ENCODE results near the gene SLC35F3.
"Not testable (repeated sequence)": the region's sequence is repeated elsewhere in the genome, so short reads cannot be mapped to it uniquely, and the experiment has no call there.

The SLC35F3 gene

DNA sequence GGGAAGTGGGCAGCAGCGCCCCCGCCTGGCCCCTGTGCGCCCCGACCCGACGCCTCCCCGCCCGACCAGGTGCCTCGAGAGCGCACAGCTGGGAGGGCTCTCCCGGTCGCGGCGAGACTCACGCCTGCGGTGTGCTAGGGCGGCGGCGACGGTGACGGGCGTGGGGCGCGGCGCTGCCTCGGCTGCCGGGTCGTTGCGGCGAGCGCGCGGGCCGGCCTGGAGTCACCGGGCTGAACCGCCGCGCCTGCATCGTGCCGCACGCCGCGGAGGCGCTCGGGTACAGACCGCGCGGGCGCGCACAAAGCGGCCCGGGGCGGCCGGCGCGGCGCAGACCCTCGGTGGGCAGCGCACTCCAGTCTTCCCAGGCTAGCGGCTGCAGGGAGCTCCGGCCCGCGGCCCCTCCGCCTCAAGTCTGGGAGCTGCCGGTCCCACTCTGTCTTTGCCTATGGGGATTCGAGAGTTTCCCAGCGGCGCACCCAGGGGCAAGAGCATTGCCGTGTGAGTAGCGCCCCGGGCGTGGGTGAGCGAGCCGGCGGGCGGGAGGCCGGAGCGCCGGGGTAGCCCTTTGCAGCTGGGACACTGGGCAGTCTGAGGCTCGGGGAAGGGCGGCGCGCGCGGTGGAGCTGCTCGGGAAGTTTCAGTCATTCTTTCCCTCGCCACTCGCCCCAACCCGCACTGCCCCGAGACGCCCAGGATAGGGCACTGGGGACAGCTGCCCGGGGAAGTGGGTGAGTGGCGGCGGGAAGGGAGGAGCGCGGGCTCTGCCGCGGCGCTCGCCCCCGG, at the start of gene SLC35F3:
TSS of gene SLC35F3 (plus strand) at position 44 of the 783 bp plus-strand sequence.
- no peak for DNase-seq (ENCODE audit: low read depth, low spot score)

DNA sequence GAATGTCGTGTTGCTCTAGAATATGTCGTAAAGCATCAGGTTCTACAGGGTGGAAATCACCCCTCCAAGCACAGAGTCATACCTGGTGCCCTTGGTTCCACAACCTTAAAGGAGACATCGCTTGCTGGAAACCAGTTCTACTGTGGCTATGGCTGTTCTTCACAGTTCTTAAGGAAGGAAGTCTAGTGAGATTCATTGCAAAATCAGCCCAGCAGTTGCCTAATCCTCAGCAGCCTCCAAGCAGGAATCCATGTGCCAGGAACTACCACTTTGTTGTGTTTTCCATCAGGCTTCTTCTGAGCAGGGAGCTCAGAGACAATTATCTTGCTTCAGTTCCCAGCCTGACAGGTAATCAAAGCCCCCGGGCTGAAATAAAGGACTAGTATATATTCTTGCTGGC, 45.0 kb upstream of the SLC35F3 start:
- DNase-seq (ENCODE audit: low read depth, low spot score), result no peak

DNA sequence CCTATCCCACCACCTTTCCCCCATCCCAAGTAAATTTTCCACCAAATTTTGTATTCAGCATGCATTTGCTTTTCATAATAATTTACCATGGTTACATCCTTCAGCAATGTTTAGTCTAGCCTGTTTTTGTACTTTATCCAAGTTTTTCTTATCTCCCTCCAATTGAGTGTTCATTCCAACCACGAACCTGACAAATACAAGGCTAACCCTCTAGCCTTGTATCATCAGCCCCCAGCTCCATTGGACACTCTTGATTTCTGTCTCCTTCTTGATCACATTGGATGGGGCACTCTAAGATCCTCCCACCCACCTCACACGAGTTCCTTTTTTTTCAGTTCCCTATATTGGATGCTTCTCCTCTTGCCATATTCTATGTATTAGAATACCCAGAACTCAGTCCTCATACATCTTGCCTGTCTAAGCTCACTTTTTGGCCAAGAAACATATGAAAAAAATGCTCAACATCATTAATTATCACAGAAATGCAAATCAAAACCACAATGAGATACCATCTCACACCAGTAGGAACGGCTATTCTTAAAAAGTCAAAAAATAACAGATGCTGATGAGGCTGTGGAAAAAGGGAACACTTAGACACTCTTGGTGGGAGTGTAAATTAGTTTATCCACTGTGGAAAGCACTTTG, 40.5 kb upstream of the SLC35F3 start:
- no peak for DNase-seq (ENCODE audit: low read depth, low spot score)

DNA sequence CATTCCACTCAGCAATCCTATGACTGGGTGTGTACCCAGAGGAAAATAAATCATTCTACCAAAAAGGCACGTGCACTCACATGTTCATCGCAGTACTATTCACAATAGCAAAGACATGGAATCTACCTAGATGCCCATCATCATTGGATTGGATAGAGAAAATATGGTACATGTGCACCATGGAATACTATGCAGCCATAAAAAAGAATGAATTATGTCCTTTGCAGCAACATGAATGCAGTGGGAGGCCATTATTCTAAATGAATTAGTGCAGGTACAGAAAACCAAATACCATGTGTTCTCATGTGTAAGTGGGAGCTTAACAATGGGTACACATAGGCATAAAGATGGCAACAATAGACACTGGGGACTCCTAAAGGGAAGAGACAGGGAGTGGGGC, 39.9 kb upstream of the SLC35F3 start:
- DNase-seq (ENCODE audit: low read depth, low spot score), result no peak

DNA sequence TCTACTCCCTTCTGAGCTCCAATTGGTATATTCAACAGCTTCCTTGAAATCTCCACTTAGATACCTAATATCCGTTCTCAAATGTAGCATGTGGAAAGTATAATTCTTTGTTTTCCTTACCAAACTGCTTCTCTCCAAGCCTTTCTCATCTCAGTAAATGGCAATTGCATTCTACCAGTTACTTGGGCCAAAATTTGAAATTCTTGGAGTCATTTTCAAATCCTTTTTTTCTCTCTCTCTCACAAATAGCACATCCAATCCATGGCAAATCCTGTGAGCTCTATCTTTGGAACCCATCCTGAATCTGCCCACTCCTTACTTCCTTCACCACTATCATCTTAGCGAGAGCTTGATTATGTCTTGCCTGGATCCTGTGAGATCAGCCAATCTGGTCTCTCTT, 39.3 kb upstream of the SLC35F3 start:
- DNase-seq (ENCODE audit: low read depth, low spot score), result no peak

DNA sequence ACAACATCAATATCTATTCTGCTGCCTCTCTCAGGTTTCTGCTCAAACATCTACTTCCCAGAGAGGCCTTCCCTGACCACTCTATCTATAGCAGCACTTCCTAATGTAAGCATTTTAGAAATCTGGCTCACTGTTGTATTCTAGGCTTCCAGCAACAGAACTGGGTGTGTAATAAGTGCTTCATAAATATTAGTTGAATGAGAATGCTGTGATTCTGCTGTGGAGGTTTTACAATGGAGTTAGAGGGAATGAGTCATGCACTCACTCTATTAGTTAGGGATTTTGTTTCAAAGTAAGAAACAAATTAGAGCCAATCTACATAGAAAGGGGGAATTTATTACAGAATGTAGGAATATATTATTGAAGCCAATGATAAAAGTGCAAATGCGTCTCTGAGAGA, 38.6 kb upstream of the SLC35F3 start:
- no peak for DNase-seq (ENCODE audit: low read depth, low spot score)

DNA sequence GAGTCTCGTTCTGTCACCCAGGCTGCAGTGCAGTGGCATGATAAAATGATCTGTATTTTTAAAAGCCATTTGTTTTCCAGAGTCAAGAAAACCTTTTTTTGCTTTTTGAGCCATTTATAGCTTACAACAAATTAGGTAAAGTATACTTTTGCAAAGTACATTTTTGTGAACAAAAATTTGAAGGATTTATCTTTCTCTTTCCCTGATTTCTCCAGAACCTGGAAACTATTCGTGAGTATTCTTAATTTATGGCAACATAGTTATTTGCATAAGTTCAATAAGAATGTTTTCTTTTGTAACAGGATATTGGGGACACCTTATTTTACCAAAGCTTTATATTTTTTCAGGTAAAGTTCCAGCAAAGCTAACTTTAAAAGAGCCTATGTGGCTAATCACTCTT, 37.4 kb upstream of the SLC35F3 start:
- DNase-seq (ENCODE audit: low read depth, low spot score), result no peak

DNA sequence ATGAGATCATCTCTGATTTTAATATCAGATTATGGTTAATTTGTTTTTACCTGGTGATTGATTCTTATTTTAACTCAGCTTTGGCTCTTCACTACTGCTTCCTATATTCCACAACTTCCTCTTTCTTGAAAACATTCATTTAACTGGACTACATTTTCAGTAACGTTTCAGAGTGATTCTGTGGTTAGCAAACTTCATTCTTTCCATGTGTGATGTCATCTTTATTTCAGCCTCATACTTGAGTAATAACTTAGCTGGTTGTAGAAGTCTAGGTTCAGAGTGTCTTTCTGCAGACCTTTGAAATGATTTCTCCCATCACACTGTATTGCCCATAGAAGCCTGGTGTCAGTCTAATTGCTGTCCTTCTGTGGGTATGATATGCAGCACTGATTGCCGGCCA, 36.0 kb upstream of the SLC35F3 start:
- no peak for DNase-seq (ENCODE audit: low read depth, low spot score)

DNA sequence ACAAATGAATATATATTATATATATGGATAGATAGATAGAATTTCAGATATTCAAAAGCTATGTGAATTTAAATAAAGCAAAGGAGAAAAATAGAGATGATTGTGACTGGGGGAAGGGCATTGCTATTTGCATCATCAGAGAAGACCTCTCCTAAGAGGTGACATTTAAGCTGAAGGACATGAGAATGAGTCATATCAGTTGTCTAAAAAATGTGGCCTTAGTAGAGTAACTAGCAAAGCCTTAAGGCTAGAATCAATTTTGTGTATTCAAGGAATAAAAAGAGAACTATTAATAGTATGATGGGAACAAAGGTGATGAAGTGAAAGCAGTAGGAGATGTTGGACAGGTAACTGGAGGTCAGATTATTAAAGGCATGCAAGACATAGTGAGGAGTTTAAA, 34.8 kb upstream of the SLC35F3 start:
- DNase-seq (ENCODE audit: low read depth, low spot score), result no peak

DNA sequence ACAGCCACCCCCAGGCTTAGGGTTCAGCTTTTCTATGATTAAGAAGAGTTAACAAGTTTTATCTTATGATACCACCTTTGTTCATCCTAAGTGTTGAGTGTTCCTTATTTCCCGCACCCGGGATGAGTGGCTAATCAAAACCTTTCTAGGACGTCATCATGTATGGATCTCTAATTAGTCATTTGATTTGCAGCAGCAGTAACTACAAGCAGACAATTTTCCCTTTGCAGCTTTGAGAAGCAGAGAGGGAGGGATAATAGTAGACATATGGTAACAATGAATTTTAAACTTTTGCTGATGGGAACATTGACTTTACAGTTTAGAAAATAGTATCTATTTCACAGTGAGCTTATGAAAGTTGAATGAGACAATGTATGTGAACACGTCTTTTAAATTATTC, 30.8 kb upstream of the SLC35F3 start:
- DNase-seq (ENCODE audit: low read depth, low spot score), result no peak

DNA sequence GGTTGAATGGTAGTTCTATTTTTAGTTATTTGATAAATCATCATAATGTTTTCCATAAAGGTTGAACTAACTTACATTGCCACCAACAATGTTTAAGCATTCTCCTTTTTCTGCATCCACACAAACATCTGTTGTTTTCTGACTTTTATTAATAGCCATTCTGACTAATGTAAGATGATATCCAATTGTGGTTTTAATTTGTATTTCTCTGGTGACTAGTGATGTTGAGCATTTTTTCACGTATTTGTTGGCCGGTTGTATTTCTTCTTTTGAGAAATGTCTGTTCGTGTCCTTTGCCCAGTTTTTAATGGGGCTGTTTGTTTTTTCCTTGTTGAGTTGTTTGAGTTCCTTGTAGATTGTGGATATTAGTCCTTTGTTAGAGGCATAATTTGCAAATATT, 24.6 kb upstream of the SLC35F3 start:
- DNase-seq (ENCODE audit: low read depth, low spot score), result no peak

DNA sequence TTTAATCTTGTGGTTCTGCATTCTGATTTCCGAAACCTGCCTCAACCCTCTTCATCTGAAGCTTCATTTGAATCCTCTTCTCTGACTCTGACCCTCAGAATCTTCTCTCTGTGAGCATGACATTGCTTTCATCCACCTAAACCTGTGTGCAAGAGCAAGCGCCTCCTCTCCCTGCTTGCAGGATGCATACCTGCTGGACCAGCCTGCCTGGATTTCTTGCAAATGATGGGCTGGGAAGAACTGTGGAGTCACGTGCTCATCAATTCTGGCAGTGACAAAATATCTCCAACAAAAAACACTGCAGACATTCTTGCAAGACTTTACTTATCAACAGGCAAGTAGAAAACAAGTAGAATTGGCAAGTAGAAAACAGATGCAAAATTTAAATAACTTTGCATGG, 20.8 kb upstream of the SLC35F3 start:
- no peak for DNase-seq (ENCODE audit: low read depth, low spot score)

DNA sequence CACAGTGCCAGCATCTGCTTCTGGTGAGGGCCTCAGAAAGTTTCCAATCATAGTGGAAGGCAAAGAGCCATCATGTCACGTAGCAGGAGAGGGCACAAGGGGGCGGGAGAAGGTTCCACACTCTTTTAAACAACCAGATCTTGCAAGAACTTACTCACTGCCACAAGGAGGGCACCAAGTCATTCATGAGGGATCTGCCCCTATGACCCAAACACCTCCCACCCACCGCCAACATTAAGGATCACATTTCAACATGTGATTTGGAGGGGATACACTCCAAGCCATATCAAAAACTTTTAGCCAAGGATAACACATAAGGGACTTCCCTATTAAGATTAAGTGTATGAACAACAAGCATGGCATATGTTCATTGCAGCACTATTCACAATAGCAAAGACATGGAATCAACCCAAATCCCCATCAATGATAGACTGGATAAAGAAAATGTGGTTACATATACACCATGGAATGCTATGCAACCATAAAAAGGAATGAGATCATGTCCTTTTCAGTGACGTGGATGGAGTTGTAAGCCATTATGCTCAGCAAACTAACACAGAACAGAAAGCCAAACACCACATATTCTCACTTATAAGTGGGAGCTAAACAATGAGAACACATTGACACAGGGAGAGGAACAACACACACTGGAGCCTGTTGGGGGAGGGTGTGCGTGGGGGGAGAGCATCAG, 19.9 kb upstream of the SLC35F3 start:
- DNase-seq (ENCODE audit: low read depth, low spot score), result no peak

DNA sequence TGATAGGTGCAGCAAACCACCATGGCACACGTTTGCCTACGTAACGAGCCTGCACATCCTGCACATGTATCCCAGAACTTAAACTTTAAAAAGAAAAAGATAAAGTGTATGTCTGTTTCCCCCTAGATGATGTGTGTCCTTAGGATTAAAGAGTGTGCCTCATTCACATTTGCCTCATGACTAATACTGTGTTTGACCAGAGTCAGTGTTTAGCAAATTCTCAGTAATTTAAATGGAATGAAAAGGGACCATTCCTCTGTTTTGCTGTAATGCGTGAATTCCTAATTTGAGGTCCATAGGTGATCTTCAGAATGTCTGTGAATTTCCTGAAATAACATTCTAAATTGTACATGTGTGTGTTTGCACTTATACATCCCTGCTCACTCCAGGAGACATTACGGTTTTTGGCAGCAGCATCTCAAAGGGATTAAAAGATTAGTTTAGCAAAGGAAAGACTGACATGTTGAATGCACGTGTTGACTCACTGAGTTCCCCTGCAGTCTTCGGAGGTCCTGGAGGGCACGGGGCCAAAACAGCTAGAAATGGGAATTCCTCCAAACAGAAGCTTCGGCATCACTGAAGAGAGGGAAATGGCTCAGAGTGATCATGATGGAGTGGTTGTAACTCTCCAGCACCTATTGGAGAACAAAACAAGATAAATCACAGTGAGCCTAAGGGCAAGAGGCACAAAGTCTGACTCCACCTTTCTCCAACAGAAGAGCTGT, 19.1 kb upstream of the SLC35F3 start:
- no peak for DNase-seq (ENCODE audit: low read depth, low spot score)

DNA sequence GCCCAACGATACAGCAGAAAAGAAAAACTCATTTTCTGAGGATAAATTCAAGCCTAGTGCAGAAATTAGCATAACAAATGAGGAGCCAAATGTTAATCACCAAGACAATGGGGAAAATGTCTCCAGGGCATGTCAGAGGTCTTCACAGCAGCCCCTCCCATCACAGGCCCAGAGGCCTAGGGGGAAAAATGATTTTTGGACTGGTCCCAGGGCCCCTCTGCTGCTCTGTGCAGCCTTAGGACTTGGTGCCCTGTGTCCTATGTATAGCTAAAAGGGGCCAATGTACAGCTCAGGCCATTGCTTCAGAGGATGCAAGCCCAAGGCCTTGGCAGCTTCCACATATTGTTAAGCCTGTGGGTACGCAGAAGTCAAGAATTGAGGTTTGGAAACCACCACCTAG, 13.3 kb upstream of the SLC35F3 start:
- not testable (repeated sequence) for DNase-seq (ENCODE audit: low read depth, low spot score)

DNA sequence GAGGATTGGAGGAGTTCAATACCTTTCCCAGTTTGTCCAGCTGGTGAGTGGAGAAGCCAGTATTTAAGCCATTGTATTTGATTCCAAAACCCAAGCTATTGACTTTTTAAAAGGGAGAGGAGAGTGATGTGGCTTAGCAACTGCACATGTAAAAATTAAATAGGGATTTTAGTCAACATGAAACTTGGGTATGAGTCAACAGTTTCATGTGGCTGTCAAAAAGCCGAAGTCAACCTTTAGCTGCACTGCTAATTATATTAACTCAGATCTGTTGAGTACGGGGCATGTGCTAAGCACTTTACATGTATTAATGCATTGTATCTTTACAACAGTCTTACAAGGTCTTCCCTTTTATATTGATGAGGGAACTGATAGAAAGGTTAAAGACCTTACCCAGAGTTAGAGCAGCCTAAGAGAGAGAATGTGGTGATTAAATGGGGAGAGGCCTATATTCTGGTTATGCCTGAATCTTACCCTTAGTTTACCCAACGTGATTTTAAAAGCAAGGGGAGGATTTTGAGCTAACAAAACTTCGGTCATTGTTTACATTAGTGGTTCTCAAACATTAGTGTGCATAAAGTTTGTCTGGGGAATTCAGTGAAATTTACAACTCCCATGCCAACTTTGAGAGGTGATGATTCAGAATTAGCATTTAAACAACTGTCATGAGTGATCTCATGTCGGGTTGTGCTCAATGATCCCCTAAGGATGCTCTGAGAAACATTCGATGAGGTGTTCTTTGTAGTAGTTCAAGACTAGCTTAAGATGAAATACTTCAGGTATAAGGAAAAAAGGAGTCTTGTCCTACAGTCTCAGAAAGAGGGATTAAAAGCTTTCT, 6.9 kb upstream of the SLC35F3 start:
- DNase-seq (ENCODE audit: low read depth, low spot score), result no peak

DNA sequence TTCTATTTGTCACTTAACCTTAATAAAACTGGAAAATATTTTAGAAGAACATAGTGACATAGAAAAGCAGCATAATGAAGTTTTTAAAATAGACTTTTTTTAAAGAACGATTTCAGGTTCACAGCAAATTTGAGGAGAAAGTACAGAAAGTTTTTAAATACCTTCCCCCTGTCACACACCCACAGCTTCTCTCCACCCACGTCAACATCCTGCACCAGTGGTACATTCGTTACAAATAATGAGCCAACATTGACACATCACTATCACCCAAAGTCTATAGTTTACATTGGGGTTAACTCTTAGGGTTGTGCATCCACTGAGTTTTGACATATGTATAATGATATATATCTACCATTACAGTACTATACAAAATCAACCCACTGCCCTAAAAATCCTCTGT, 3.0 kb upstream of the SLC35F3 start:
- DNase-seq (ENCODE audit: low read depth, low spot score), result no peak

DNA sequence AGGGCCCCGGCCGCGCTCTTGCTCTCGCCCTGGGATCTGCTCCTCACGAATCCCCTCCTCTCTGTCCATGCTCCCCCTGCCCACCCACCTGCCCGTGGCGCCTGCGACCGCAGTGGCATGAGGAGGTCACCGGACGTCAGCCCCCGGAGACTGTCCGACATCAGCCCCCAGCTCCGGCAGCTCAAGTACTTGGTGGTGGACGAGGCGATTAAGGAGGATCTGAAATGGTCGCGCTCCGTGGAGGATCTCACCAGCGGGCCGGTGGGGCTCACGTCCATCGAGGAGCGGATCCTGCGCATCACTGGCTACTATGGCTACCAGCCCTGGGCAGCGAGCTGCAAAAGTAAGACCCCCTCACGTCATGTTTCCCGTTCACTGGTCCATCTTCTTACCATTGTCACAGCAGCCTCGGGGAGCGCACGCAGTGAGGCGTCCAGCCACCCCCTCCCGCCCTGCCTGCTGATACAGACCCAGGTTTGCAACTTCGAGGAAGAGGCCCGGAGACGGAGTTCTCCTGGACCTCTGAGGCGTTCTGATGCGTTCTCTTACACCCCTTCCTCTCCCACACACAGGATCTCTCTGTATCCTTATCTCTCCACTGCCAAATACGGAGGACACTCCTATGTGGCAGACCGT, 1.1 kb downstream of the SLC35F3 start:
- no peak for DNase-seq (ENCODE audit: low read depth, low spot score)

DNA sequence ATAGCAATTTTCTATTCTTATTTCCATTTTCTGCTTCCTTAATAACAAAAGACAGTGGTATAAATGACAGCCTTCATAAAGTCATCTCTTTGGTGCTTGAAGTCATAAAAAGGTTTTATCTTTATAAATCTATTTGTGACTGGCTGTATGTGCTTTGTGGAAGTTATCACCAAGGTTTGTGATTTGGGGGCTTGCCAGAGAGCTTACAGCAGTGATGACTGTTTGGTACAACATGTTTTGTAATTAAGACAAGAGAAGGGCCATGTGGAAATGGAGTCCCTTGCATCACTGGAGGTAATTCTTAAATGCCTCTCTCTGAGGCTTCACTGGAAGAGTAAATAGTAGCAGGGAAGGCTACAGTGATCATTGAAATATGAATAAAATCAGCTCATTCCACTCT, 2.7 kb downstream of the SLC35F3 start:
- no peak for DNase-seq (ENCODE audit: low read depth, low spot score)

DNA sequence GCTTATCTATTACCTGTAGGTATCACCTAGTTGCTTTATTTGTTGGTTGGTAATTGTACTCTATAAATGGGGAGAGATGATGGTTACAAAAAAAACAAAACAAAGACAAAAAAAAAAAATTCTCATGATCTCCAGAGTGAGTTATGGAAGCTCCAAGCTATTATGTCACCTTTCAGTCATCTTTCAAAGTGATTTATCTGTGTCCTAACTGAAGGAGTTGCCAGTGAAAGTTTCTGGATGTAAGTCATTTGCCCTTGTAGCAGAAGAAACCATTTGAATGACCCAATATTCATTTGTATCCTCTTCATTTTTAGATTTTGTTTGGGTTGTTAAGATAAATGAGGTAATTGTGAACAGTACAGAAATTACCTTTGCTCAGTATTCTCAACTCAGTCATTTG, 3.6 kb downstream of the SLC35F3 start:
- no peak for DNase-seq (ENCODE audit: low read depth, low spot score)

DNA sequence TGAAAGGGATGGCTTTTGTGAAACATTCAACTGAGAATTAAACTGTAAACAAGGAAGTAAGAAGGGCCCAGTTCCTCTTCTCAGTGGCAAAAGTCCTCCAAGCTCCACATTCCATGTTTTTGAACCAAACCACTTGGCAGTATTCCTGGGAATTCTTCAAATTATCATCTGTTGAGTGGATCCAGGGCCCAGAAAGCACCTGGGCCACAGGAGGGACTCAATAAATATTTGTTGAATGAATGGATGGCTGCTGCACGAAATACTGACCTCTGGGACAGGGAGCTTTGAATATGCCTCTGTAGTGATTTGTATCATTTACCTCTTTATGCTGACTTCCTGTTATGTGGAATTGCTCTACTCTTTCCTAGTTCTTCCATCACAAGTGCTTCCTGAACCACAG, 4.7 kb downstream of the SLC35F3 start:
- no peak for DNase-seq (ENCODE audit: low read depth, low spot score)

All from brain pericyte (primary cell).